HEK293 (cell line): ENCODE measurements around the gene ACSS1.

ENCODE experiments used
- PATZ1 ChIP-seq: fragments of 450-650 bp; formaldehyde crosslinking; IDR thresholded peaks from 2 replicates; pipeline ENCODE4 v1.5.1; 2016; ENCODE audit warnings: missing biosample characterization, missing genetic modification characterization
- ZNF133 ChIP-seq: fragments of 450-650 bp; formaldehyde crosslinking; IDR thresholded peaks from 2 replicates; pipeline ENCODE4 v1.5.1; 2016; ENCODE audit warnings: missing biosample characterization, missing genetic modification characterization
- ZNF26 ChIP-seq: fragments of 450-650 bp; formaldehyde crosslinking; IDR thresholded peaks from 2 replicates; pipeline ENCODE4 v1.5.1; 2016; ENCODE audit warnings: missing biosample characterization, missing genetic modification characterization
- ZNF302 ChIP-seq: fragments of 450-650 bp; formaldehyde crosslinking; IDR thresholded peaks from 2 replicates; pipeline ENCODE4 v1.5.1; 2016; ENCODE audit warnings: missing biosample characterization, missing genetic modification characterization, low read depth
- ZNF677 ChIP-seq: fragments of 450-650 bp; IDR thresholded peaks from 2 replicates; pipeline ENCODE4 v1.5.0; 2018; ENCODE audit warnings: missing biosample characterization, mild to moderate bottlenecking, missing genetic modification characterization, moderate library complexity
- ZSCAN5A ChIP-seq: fragments of 450-650 bp; formaldehyde crosslinking; IDR thresholded peaks from 2 replicates; pipeline ENCODE4 v1.5.1; 2016; ENCODE audit warnings: missing biosample characterization, missing genetic modification characterization
- TF ChIP-seq, protein P1 (sequence below): fragments of 450-650 bp; formaldehyde crosslinking; IDR thresholded peaks from 2 replicates; pipeline ENCODE4 v1.5.1; 2016; ENCODE audit warnings: missing biosample characterization, missing genetic modification characterization
- TF ChIP-seq, protein P2 (sequence below): fragments of 450-650 bp; formaldehyde crosslinking; IDR thresholded peaks from 2 replicates; pipeline ENCODE4 v1.5.1; 2016; ENCODE audit warnings: missing biosample characterization, missing genetic modification characterization

DNA sequence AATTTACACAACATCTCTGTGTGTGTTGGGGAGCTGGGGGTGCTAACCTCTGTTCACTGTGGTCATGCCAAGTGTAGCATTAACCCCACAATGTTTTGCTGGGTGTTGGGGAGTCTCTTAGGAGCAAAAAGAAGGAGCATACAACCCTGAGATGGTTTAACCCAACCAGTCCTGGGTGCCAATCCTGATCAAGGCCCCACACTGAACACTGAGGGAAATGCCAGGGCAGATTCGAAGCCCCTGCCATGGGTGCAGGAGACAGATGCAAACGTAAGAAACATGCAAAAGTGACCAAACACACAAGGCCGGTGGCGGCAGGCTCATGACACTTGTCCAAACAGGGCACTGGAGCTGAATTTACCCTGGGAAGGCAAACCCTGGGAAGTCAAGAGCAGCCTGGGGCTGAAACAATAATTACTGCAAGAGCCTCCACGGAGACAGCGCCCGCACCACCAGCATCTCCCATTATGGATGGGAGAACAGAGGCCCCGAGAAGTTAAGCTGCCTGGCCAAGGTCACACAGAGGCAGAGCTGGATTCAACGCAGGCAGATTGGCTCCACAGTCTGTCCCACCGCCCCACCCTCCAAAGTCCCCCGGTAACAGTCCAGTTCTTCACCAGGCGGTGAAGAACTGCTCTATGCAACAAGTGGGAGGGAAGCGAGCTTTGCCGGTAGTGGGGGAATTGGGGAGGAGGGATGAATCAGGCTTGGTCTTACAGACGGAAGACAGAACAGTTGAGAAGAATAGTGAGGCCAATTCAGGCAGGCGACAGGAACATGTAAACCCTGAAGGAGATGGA lies 8.5 kb downstream of the ACSS1 start:
- TF ChIP-seq ZNF133 (no peak), ZNF302 (no peak), ZNF677 (tag by site-specific recombination) (no peak), ZSCAN5A (tag by site-specific recombination) (no peak), PATZ1 (no peak), ZNF26 (no peak)
- TF ChIP-seq, protein P1, sequence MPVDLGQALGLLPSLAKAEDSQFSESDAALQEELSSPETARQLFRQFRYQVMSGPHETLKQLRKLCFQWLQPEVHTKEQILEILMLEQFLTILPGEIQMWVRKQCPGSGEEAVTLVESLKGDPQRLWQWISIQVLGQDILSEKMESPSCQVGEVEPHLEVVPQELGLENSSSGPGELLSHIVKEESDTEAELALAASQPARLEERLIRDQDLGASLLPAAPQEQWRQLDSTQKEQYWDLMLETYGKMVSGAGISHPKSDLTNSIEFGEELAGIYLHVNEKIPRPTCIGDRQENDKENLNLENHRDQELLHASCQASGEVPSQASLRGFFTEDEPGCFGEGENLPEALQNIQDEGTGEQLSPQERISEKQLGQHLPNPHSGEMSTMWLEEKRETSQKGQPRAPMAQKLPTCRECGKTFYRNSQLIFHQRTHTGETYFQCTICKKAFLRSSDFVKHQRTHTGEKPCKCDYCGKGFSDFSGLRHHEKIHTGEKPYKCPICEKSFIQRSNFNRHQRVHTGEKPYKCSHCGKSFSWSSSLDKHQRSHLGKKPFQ (tag by site-specific recombination), result no peak
- TF ChIP-seq, protein P2, sequence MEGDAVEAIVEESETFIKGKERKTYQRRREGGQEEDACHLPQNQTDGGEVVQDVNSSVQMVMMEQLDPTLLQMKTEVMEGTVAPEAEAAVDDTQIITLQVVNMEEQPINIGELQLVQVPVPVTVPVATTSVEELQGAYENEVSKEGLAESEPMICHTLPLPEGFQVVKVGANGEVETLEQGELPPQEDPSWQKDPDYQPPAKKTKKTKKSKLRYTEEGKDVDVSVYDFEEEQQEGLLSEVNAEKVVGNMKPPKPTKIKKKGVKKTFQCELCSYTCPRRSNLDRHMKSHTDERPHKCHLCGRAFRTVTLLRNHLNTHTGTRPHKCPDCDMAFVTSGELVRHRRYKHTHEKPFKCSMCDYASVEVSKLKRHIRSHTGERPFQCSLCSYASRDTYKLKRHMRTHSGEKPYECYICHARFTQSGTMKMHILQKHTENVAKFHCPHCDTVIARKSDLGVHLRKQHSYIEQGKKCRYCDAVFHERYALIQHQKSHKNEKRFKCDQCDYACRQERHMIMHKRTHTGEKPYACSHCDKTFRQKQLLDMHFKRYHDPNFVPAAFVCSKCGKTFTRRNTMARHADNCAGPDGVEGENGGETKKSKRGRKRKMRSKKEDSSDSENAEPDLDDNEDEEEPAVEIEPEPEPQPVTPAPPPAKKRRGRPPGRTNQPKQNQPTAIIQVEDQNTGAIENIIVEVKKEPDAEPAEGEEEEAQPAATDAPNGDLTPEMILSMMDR (tag by site-specific recombination), result no peak
